Activated T-helper 2 cell treated with anti-CD3 and anti-CD28 coated beads, Interferon-gamma antibody, Interleukin-2, Interleukin-4, amounts not matched to agents 10 μg/mL and 5 μg/mL and 100 μg/mL, durations not matched to agents 14 hours and 24 hours and 36 hours (primary cell): ENCODE data around the gene NID2. TPM values are rescaled to one million over a fixed set of nuclear protein-coding genes. Genes with fewer than 3 reads are reported as not detected.
A peak's percentile ranks its signal among the peaks of the same experiment; 100 is the strongest.

Experiments used
- DNase-seq: peaks from one replicate; pipeline ENCODE4 v3.0.0; 2021; ENCODE audit warnings: low spot score
- H3K27ac Mint-ChIP-seq: one replicate; pipeline ENCODE4 v1.8.0; 2021; ENCODE audit warnings: mixed read lengths
- H3K27me3 Mint-ChIP-seq: one replicate; pipeline ENCODE4 v1.8.0; 2021; ENCODE audit warnings: low read depth, mixed read lengths
- H3K36me3 Mint-ChIP-seq: one replicate; pipeline ENCODE4 v1.8.0; 2021; ENCODE audit warnings: low read depth, mixed read lengths
- H3K4me1 Mint-ChIP-seq: one replicate; pipeline ENCODE4 v1.8.0; 2021; ENCODE audit warnings: low read depth, mixed read lengths
- H3K4me3 Mint-ChIP-seq: one replicate; pipeline ENCODE4 v1.8.0; 2021; ENCODE audit warnings: low read depth, mild to moderate bottlenecking, moderate library complexity, mixed read lengths
- H3K9me3 Mint-ChIP-seq: one replicate; pipeline ENCODE4 v1.8.0; 2021; ENCODE audit warnings: mixed read lengths
- intact Hi-C: fragments of 100-400 bp; cut with micrococcal nuclease; formaldehyde crosslinking; loops from one replicate; pipeline ENCODE4 v1.15.1; 2023
- total RNA-seq: library from RNA; stranded (reverse); gene quantifications from 2 replicates; pipeline ENCODE4 v1.2.3, GENCODE V29; 2022

NID2 gene
- total RNA-seq, 1 donor from 2014 or later = 0.37 TPM

- intact Hi-C loops = no loop called here
- Mint-ChIP-seq H3K9me3 (peaks cover 21% of the 10 kb centered on the region), H3K27ac (peak overlapping the region; percentile 57), H3K4me1 (peaks cover 25% of the 10 kb centered on the region), H3K27me3 (no peaks in the 10 kb centered on the region), H3K4me3 (no peak overlapping the region), H3K36me3 (peaks cover 66% of the 10 kb centered on the region)
- no peak for DNase-seq
These were observed 105.6 kb downstream of the NID2 start for GRCh38 chr14:51963286-51963685.

DNA sequence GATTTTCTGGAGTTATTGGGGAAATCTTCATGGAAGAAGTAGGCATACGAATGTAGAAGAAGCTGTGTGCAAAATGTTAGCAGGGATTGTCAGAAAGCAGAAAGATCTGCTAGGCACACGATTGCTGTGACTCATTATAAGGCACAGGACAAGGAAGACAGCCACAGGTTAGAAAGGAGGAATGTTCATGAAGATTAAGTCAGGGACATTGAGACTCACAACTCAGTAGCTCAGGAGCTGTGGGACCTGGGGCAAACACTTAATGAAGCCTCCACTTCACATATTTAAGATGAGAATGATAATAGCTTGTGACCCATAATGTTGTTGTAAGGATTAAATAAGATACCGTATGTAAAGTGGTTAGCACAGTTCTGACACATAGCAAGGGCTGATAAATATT lies 106.1 kb downstream of the NID2 start:
- H3K4me1 Mint-ChIP-seq = peaks cover 25% of the 10 kb centered on the region
- H3K27ac Mint-ChIP-seq = no peak overlapping the region
- H3K27me3 Mint-ChIP-seq = no peaks in the 10 kb centered on the region
- peaks cover 70% of the 10 kb centered on the region for H3K36me3 Mint-ChIP-seq
- no peak overlapping the region for H3K4me3 Mint-ChIP-seq
- peaks cover 25% of the 10 kb centered on the region for H3K9me3 Mint-ChIP-seq
- intact Hi-C loops = no loop called here
- no peak for DNase-seq

GRCh38 chr14:51960866-51961265 lies 108.0 kb downstream of the NID2 start:
- H3K27ac Mint-ChIP-seq = no peak overlapping the region
- intact Hi-C loops = no loop called here
- H3K9me3 Mint-ChIP-seq = peaks cover 32% of the 10 kb centered on the region
- no peak overlapping the region for H3K4me3 Mint-ChIP-seq
- no peaks in the 10 kb centered on the region for H3K27me3 Mint-ChIP-seq
- H3K36me3 Mint-ChIP-seq = peaks cover 75% of the 10 kb centered on the region
- peaks cover 25% of the 10 kb centered on the region for H3K4me1 Mint-ChIP-seq
- no peak for DNase-seq

DNA sequence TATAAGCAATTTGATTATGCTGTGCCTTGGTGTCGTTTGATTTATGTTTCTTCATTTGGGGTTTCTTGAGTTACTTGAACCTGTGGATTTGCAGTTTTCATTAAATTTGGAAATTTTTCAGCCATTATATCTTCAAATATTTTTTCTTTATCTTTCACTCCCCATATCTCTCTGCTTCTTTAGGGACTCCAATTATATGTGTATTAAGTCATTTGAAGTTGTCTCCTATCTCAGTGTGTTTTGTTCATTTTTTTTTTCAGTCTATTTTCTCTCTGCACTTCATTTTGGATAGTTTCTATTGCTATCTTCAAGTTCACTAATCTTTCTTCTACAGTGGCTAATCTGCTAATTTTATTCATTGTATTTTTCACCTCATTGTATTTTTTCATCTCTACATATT lies 108.9 kb downstream of the NID2 start:
- no peak overlapping the region for H3K4me3 Mint-ChIP-seq
- no peaks in the 10 kb centered on the region for H3K27me3 Mint-ChIP-seq
- DNase-seq = no peak
- H3K9me3 Mint-ChIP-seq = peaks cover 32% of the 10 kb centered on the region
- intact Hi-C loops = no loop called here
- peaks cover 78% of the 10 kb centered on the region for H3K36me3 Mint-ChIP-seq
- H3K27ac Mint-ChIP-seq = no peak overlapping the region
- peaks cover 25% of the 10 kb centered on the region for H3K4me1 Mint-ChIP-seq

- no peak for DNase-seq
- Mint-ChIP-seq H3K36me3 (peaks cover 87% of the 10 kb centered on the region), H3K4me1 (peaks cover 19% of the 10 kb centered on the region), H3K9me3 (peaks cover 32% of the 10 kb centered on the region), H3K27ac (no peak overlapping the region), H3K27me3 (no peaks in the 10 kb centered on the region), H3K4me3 (no peak overlapping the region)
- intact Hi-C loops = no loop called here
These were observed 110.9 kb downstream of the NID2 start for GRCh38 chr14:51957950-51958349.

Other genes with a start within 250 kb of the NID2 start
- gene GNG2, start 208.4 kb downstream of the NID2 start, total RNA-seq = 120 and 128 TPM in 2 replicates
- 192 and 212 TPM in 2 replicates for gene RTRAF, start 79.5 kb downstream of the NID2 start, total RNA-seq
- gene PTGDR, start 198.6 kb upstream of the NID2 start, total RNA-seq = 0.07 and 0.25 TPM in 2 replicates
- gene PTGER2, start 245.3 kb upstream of the NID2 start, total RNA-seq = 53.3 and 54.1 TPM in 2 replicates